GM21576 (cell line): Measurements from ENCODE around the gene CDK5RAP2.

Experiments
- ATAC-seq: cut with Tn5 transposase; IDR thresholded peaks from one replicate; pipeline ENCODE4 v1.9.1; 2021; ENCODE audit warnings: mild to moderate bottlenecking, moderate library complexity; ENCODE audit not compliant: unreplicated experiment

The CDK5RAP2 gene

DNA sequence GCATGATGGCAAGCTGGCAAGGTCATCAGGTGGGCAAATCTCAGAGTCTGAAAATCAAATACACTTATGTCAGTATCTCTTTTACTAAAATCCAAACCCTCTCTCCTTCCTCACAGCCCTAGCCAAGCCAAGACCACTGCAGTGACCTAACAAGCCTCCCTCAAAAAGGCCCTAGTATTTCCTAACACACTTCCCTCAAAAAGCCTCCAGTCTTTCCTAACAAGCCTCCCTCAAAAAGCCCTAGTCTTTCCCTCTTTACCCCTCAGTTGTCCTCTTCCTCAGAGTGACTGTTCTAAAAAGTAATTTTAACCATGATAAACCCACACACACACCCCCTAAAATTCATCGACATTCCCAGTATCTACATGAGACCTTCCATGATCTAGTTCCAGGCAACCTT is 140.0 kb downstream of the CDK5RAP2 start:
- ATAC-seq, result no peak

DNA sequence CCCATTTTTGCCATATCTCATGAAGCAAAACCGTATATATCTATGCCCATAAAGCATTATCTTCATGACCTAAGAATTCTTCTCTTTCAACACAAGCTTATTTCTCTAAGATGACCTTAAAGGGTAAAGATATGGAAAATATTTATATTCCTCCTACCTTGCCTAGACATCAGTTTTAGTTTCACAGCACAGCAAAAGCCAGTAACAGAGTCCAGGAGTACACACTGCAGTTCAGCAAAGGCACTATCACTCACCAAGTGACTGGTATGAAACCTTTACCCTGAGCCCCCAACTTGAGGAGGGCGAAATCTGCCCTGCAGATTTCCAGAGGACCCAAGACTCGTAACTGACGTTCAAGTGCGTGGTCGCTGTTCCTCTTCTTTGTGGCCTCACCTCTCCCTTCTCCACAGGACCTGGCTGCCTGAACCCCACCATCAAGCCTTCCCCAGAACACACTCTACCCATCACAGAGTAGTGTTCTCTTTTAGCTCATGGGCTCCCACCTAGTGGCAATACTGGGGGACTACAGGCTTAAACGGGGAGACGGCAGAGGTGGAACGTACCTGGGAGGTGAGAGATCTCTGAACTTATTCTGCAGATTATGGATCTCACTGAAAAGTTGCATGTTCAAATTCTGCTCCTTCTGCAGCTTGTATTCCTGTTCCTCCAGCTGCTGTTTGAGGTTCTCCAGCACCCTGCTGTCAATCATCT is 141.0 kb downstream of the CDK5RAP2 start:
- no peak for ATAC-seq

DNA sequence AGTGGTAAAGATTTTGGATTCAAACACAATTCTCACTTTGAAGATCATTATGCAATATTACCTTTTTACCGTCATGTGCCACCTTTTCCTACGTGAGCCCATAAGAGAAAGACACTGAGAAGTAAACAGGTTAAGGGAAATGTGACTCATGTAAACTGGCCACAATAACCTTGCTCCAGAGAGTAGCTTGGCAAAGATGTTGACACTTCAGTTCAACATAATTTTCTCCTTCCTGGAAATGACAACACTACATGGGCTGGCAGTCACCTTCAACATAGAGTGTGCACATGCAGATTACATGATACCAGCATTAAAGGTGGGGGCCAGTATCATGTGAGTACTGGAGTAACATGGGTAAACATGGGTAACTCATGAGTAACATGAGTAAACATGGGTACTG is 141.9 kb downstream of the CDK5RAP2 start:
- ATAC-seq, result no peak

DNA sequence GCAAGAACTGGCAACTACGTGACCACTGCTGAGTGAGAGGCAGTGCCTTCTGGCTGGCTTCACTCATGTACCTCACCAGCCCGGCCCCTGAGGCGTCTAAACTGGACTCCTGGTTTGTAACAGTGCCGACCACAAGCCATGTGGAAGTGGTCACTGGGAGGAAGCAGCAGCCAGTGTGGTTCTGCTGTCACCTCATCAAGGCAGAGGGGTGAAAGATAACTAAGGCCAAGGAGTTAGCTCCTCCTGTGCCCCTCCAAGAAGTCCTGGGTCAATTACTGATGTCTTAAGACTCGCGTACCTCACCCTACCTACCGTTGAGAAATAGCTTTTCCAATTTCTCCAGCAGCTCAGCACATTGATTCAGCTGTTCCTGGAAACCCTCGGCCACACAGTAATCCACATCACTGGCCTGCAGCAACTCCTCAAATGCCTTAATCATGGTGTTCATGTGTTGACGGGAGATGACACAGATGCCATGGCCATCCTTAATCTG is 142.9 kb downstream of the CDK5RAP2 start:
- ATAC-seq, result no peak

DNA sequence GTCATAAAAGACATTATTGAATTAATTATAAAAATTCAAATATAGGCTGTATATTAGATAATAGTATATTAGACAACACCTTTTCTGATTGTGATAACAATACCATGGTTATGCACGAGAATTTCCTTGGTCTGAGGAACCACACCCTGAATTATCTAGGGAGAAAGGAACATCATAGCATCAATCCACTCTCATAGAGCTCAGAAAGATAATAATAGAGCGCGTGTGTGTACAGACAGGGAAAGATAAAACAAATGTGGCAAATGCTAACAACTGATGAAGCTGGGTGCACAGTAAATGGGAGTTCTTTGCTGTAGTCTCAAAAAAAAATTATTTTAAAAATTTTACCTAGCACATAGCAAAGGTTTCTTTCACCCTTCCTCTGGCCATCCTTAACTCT is 143.5 kb downstream of the CDK5RAP2 start:
- no peak for ATAC-seq

DNA sequence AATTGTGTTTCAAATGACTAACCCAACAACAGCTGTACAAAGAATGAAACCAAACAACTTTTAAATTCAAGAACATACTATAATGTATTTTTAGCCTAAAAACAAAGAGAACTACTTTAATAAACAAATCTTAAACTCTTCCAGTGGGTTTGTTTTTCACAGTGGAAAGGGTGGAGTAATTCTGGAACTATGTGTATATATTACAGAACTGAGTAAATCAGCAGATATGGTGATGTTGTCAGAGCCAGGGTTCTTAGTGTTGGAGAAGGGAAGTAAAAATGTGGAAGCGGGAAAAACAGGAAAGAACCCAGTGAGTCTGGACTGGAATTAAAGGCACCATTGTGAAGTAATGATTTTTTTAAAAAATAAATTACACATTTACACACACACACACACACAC is 144.9 kb downstream of the CDK5RAP2 start:
- no peak for ATAC-seq

DNA sequence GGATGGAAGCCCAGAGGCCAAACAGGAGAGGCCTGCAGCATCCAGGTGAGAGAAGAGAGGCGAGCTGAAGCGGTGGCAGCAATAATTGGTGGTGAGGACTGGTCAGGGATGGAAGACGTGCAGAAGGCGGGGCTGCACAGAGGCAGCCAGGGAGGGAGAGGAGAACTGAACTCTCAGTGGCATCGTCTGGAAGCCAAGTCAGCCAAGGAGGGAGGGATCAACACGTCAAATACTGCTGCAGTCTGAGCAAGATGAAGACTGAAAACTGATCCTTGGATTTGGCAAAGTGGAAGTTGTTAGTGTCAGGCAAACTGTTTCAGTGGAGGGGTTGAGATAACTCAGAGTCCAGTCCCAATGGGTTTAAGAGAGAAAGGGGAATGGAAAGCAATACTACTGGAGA is 145.4 kb downstream of the CDK5RAP2 start:
- ATAC-seq, result no peak

DNA sequence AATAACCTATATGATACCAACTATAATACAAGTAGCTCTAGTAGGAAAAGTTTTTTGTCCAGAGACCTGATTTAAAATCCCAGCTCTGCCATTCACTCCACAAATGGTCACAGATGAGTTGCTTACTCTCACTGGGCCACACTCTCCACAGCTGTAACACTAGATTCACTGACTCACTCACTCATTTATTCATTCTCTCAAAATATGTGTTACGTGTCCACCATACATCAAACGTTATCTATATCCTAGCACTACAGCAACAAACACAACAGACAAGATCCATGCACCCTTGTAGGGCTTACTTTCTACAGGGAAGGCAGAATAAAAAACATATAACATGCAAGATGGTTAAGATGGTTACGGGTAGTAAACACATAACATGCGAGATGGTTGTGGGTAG is 146.3 kb downstream of the CDK5RAP2 start:
- ATAC-seq, result no peak

DNA sequence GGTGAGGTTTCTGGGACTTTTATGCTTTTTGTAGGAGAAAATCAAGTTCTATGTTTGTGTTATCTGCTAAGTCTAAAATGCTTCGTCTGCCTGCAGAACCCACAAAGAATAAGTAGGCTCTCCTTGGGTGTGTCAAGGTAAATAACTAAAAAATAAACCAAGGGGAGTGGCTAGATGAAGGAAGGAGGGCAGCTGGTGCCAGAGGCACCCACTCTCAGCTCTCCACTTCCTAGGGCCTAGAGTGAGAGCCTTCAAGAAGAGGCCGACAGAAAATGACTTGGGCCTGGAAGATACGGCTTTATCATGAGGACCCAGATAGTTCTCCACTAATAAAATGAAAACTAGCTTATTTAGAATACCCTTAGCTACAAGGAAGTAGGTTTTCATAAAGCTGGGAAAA is 147.4 kb downstream of the CDK5RAP2 start:
- ATAC-seq, result no peak

DNA sequence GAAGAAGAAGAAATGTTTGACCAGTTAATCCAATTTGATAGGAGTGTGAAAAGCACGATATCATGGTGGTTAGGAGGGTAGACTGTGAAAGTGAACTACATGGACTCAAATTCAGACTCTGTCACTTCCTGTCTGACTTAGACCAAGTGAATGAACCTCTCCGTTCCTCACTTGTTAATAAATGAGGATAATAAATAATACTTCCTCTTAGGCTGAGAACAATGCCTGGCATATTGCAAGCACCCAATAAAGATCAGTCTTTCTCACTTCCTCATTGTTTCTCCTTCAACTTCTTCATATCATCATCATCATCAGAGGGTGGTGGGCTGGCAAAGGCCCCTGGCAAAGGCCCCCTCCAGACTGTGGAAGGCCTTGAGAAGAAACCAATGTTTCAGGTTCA is 148.7 kb downstream of the CDK5RAP2 start:
- no peak for ATAC-seq

DNA sequence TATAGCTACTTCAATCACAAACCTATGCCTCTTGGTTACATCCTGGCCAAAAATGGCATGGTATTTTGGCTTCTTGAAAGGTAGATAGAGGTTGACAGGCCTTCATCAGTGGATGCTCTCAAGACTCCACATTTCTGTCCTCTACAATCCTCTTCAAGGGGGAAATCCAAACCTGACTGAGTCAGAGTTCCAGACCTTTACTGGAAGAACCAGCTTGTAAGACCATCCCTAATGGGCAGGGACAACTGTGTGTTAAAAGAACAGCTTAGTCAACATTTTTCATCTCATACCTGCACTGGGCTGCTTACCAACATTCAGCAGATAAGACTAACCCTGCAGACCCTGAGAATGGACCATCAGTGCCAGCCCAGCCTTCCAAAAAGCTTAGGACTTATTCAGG is 155.7 kb downstream of the CDK5RAP2 start:
- no peak for ATAC-seq

DNA sequence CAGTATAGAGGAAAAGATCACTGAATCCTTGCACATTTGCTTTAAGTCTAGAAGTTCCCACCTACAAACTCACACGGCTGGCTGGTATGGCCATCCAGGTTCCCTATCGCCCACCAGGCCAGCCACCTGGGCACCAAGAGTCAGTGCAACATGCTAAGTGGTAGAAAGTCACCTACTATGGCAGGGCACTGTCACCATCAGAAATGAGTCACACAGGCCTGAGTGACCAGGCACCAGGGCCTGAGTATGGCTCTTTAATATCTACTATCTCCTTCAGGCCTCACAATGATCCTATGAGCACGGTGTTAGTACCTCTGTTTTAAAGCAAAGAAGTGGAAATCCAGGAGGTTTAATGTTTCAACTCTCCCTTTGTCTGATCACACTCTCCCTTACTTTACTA is 156.2 kb downstream of the CDK5RAP2 start:
- ATAC-seq, result no peak

DNA sequence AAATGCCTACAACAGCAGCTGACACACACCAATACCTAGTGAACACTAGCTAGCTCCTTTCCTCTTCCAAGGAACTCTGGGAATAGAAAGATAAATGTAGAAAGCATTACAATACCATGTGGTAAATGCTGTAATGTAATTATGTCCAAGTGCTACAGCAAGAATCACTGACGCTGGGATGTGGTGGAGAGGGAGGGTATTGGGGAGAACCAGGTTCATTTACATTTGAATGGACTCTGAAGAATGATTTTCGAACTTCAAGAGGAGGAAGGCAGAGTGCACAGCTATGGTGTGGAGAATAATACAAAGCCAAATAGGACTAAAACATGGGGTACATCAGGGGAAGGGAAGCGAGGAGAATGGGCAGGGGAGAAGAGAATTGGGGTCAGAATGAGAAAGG is 158.0 kb downstream of the CDK5RAP2 start:
- ATAC-seq, result no peak

DNA sequence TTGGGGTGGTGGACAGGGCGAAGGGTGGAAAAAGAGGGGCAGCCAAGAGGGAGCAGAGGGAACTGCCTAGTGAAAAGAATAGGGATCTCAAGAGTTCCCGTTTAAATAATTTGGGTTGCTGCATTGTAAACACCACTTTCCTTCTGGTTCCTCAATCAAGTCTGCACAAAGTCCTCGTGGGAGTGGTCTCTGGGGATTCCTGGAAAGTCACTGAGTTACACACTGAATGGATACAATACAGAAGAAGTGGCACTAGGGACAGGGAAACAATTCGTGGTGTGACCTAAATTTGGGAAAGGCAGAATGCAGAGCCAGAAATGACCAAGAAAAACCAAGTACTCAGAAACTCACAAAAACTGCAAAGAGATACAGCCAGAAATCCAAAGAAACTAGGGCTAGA is 161.7 kb downstream of the CDK5RAP2 start:
- no peak for ATAC-seq

DNA sequence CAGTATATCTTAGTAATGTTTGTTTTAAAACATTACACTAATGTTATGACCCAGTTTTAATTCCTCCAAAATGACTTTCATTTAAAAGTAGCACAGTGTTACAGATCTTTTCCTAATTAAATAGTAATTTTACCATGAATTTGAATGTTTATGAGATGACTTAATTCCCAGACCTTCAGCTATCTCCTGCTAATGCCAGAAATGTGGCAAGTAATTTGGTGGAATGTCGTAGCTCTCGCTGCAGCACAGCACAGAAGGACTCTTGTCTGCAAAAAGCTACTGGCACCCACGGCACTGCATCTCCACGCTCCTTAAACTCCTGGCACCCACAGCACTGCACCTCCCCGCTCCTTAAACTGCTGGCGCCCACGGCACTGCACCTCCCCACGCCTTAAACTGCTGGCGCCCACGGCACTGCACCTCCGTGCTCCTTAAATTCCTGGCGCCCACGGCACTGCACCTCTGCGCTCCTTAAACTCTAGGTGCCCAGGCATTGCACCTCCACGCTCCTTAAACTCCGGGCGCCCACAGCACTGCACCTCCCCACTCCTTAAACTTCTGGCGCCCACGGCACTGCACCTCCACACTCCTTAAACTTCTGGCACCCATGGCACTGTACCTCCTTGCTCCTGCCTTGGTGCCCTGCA is 163.1 kb downstream of the CDK5RAP2 start:
- ATAC-seq, result no peak

DNA sequence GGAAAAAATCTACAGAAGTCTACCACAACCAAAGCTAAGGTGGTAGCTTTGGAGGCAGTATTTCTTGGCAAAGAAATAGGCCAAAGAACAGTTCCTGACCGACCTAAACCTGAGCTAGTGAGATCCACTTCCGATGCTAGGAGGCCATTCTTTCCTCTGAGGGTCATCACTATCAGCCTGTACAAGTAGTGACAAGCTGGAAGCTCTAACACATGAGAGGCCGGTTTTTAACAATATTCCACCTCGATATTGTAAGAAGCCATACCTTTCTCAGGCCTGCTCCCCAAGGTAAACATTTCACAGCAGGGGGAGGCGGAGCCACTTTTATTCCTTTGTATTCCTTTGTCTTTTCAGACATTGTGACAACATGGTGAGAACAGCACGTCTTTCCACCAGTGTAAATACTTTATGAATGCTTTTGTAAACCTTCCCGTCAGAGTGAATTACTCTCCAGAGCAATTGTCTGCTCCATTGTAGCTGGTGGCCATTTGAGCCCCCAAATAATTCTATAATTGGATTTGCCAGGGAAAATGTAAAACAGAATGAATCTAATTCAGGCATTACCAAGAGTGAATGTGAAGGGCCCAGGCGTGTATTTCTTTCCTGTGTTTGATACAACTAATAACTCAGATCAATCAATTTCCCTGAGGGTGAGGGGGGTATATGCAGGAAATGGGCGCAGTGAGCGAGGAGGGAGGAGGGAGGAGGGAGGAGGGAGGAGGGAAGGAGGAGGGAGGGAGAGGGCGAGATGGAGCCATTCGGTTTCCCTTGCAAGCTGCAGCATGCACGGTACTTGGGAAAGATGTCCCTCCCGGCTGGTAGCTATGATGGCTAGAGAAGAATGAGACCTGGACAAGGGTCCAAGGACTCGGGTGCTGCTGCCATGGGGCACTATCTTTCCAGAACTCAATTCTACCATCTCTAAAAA is 166.6 kb downstream of the CDK5RAP2 start:
- ATAC-seq, result no peak

DNA sequence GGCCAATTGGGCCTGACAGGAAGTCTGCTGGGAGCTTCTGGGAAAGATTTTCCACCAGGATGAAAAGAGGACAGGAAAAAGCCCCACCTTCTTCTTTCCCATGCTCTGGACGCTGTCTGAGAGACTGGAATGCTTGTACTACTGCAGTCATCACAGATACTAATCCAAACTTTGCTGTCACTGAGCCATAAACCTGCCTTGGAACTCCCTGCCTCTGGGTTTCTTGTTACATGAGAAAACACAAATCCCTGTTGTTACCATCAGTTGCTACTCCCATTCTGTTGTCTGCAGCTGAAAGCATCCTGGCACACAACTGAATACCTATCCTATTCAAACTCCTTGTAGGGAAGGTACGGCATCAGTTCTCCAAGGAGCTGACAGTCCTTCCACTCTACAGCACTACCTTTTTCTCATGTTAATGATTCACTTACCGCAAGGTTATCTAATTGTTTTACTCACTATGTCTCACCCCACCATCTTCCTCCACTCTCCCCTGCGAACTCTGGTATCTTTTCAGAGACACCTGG is 167.5 kb downstream of the CDK5RAP2 start:
- no peak for ATAC-seq

DNA sequence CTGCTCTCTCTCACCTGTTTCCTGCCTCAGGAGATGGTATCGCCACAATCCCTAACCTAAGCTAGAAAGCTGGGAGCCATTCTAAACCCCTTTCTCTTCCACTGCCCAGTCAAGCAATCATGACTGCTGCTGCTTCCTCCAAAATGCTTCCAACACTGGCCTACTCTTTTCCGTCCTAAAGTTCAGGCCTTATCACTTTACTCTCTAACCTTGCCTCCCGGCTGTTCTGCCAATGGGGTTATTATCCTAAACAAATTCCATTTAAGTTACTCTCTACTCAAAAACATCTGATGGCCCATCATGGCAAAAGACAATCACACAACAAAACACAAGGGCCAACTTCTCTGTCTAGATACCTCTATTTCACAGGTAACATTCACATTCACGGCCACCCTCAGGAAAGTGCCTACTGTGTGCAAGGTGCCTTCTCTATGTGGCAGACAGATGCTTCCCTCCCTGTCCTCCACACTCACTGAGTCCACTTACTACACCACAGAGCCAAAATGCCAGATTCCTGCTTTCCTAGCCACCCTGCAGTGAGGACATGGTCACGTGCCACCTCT is 168.0 kb downstream of the CDK5RAP2 start:
- no peak for ATAC-seq

DNA sequence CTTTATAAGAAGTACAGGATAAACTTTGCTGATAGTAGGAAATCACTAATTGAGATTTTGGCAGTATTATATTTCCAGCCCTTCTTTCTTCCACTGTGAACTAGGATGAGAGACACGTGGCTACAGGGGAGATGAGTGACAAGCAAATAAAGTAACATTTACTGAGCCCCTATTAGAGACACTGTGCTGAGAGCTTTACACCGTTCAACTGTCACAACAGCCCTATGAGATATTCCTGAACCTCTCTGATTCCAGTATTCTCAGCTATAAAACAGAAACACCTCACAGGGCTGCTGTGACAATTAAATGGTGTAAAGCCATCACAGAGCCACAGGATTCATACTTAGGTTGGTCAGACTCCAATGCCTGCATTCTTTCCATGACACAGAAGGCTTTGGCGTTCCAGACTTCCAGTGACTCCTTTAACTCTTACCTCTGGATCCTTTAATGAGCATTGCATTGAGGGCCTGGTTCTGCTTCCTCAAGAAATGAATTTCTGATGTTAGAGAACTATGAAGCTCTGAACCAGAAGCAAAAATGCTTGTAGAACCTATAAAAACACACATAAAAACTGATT is 169.0 kb downstream of the CDK5RAP2 start:
- ATAC-seq, result no peak

DNA sequence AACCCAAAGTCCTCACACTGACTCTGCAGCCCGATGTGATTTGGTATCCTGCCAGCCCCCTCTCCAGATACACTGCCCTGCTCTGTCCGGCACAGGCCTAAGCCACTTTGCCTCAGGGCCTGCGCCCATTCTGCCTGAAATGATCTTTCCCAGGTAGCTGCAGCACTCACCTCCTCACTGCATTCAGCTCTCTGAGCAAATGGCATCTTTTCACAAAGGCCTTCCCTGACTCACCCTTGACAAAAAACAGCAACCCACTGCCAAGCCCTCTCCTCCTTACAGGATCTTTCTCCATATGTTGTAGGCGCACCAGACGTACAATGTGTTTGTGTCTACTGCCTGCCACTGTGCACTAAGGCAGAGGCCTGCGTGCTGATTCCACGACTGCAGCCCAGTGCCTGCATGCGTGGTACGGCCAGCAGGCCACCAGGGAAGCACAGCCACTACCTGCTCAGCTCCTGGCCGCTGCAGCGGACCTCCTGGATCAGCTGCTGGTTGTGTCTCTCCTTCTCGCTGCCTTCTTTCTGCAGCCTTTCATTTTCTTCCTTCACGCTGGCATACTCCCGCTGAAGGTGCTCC is 171.2 kb downstream of the CDK5RAP2 start:
- ATAC-seq, result no peak
